ENCODE data around the gene DMD.

The DMD gene

GRCh38 chrX:32520789-32521188, 690.6 kb downstream of the DMD start:
- no peak overlapping the region for H3K4me3 ChIP-seq
- TF ChIP-seq, protein P1, sequence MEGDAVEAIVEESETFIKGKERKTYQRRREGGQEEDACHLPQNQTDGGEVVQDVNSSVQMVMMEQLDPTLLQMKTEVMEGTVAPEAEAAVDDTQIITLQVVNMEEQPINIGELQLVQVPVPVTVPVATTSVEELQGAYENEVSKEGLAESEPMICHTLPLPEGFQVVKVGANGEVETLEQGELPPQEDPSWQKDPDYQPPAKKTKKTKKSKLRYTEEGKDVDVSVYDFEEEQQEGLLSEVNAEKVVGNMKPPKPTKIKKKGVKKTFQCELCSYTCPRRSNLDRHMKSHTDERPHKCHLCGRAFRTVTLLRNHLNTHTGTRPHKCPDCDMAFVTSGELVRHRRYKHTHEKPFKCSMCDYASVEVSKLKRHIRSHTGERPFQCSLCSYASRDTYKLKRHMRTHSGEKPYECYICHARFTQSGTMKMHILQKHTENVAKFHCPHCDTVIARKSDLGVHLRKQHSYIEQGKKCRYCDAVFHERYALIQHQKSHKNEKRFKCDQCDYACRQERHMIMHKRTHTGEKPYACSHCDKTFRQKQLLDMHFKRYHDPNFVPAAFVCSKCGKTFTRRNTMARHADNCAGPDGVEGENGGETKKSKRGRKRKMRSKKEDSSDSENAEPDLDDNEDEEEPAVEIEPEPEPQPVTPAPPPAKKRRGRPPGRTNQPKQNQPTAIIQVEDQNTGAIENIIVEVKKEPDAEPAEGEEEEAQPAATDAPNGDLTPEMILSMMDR (IDR thresholded peaks at IDR 0.05): no peak
- no peak overlapping the region for H3K27ac ChIP-seq
- no peak for DNase-seq (ENCODE audit: low spot score)

- no peak for DNase-seq (ENCODE audit: low spot score)
- TF ChIP-seq, protein P1 (IDR thresholded peaks at IDR 0.05): no peak
- H3K4me3 ChIP-seq: no peak overlapping the region
- H3K27ac ChIP-seq: no peak overlapping the region
These were observed 696.4 kb downstream of the DMD start for GRCh38 chrX:32514986-32515385.

- TF ChIP-seq, protein P1 (IDR thresholded peaks at IDR 0.05): no peak
- DNase-seq (ENCODE audit: low spot score): no peak
- no peak overlapping the region for H3K4me3 ChIP-seq
- no peak overlapping the region for H3K27ac ChIP-seq
These were observed 709.7 kb downstream of the DMD start for GRCh38 chrX:32501606-32502005.

DNA sequence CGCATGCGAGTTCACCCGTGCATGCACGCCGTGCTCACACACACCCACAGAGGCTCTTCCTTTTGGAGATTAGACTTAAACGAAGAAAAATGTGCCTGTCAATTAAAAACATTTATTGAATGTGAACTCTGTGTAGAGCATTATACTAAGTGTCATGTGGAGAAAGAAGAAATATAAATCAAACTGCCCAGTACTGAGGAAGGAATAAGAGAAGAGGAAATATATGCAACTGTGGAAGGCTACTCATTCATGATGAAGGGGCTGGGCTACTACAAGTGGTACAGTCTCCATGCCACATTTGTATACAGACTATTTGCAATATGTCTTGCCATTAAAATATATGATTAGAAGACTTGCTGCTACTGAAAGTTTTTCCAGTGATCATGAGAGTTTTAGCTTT, 714.7 kb downstream of the DMD start:
- TF ChIP-seq, protein P1 (IDR thresholded peaks at IDR 0.05): no peak
- H3K27ac ChIP-seq: no peak overlapping the region
- DNase-seq (ENCODE audit: low spot score): no peak
- no peak overlapping the region for H3K4me3 ChIP-seq

DNA sequence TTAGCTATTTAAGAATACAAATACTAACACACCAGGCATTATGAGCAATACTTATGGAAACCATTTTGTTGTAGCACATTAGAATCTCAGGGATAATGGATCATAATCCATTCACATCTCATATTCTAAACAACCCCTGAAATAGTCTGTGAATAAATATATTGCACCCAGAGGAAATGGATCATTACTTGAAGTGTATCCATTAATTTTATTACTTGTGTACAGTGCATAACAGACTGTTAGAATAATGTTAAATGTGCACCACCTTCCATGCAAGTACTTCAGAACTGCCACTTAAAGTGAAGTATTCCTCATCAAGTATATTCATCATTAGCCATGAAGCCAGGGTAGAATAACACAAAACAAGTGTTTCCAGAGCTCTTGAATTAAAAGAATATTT, 715.5 kb downstream of the DMD start:
- TF ChIP-seq, protein P1 (IDR thresholded peaks at IDR 0.05): no peak
- Histone ChIP-seq H3K4me3 (no peak overlapping the region), H3K27ac (no peak overlapping the region)
- DNase-seq (ENCODE audit: low spot score): no peak

- TF ChIP-seq, protein P1 (IDR thresholded peaks at IDR 0.05): no peak
- H3K4me3 ChIP-seq: no peak overlapping the region
- no peak for DNase-seq (ENCODE audit: low spot score)
- no peak overlapping the region for H3K27ac ChIP-seq
These were observed 722.2 kb downstream of the DMD start for GRCh38 chrX:32489125-32489524.

DNA sequence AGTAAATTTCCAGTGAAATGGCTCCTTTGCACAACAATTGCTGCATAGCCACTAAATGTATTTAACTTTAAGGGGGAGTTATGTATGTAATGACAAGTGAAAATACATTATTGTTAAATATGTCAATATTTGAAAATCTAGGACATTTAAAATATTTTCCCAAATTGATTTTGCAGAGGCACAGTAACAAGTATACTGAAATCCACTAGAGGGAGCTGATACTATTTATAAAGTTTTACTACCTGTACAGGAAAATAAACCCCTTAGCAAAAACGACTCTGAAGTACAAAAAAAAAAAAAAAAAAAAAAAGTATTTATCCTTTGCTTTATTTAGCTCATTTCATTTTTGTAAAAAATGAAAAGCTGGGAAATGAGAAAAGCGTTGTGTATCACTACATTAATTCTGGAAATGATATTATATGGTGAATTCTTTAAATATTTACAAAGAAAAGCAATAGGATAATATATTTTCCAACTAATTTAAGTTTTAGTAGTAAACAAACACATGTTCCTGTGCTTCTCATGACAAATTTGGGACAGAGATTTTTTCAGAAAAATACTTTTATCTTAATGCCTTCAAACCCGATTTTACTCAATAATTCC, 727.7 kb downstream of the DMD start:
- Histone ChIP-seq H3K4me3 (no peak overlapping the region), H3K27ac (no peak overlapping the region)
- TF ChIP-seq, protein P1 (IDR thresholded peaks at IDR 0.05): no peak
- DNase-seq (ENCODE audit: low spot score): no peak
